ENCODE measurements around the gene PARD6A. TPM values are rescaled to one million over a fixed set of nuclear protein-coding genes. Genes with fewer than 3 reads are reported as not detected.

Gene PARD6A
- total and polyA plus RNA-seq, 3 experiments from 2014 or later: 14.7 to 18.3 (median 16.7) TPM

GRCh38 chr16:67665598-67665997, 4.8 kb downstream of the PARD6A start:
- H3K27ac ChIP-seq (ENCODE audit: low read depth, low read length): peak overlapping the region; percentile 43
- POLR2A ChIA-PET: interaction anchor here (0.6 kb wide), 1 partner anchor 98 kb away, joined by 3 read pairs; no protein-coding TSS in a partner anchor
- H3K27ac Mint-ChIP-seq: peak overlapping the region in 3 of 8 donors; percentile 21 to 54 (median 23)

GRCh38 chr16:67666032-67666551, 5.3 kb downstream of the PARD6A start:
- Mint-ChIP-seq H3K9me3 (no peaks in the 10 kb centered on the region), H3K36me3 (peaks cover 0 to 3% (median 0%) of the 10 kb centered on the region in 3 donors), H3K27me3 (peaks cover 0 to 1% of the 10 kb centered on the region in 2 donors), H3K27ac (peak overlapping the region in 4 of 8 donors; percentile 21 to 69 (median 33)), H3K4me1 (peaks cover 11 to 35% (median 15%) of the 10 kb centered on the region in 3 donors), H3K4me3 (peak overlapping the region; percentile 48 to 80 (median 65))
- DNase-seq: no peak
- H3K27me3 ChIP-seq (ENCODE audit: insufficient read depth, low read length, poor library complexity, severe bottlenecking): no peaks in the 10 kb centered on the region
- peak overlapping the region; percentile 66 for H3K4me3 ChIP-seq (ENCODE audit: low read length)
- ChIA-PET CTCF (interaction anchor here (1.0 to 7.7 kb wide), 4 partner anchors 110 to 205 kb away, joined by 3 to 95 read pairs (median 18); no protein-coding TSS in a partner anchor), POLR2A (interaction anchor here (0.6 to 1.0 kb wide), 2 partner anchors 21 to 99 kb away, joined by 3 read pairs; partner anchors contain the start of gene CARMIL2)
- H3K36me3 ChIP-seq (ENCODE audit: insufficient read depth, low read length): no peaks in the 10 kb centered on the region
- peaks cover 25% of the 10 kb centered on the region for H3K4me1 ChIP-seq (ENCODE audit: insufficient read depth, low read length)
- H3K9me3 ChIP-seq (ENCODE audit: low read length): no peaks in the 10 kb centered on the region
- H3K27ac ChIP-seq (ENCODE audit: low read depth, low read length): peak overlapping the region; percentile 43

More at GRCh38 chr16:67665598-67665997, 4.8 kb downstream of the PARD6A start:
- H3K4me1 Mint-ChIP-seq: peaks cover 12 to 37% (median 16%) of the 10 kb centered on the region in 3 donors
- CTCF ChIA-PET: interaction anchor here (1.2 to 7.7 kb wide), 3 partner anchors 21 to 144 kb away, joined by 4 to 95 read pairs (median 32); partner anchors contain the start of gene CARMIL2
- H3K4me1 ChIP-seq (ENCODE audit: insufficient read depth, low read length): peaks cover 27% of the 10 kb centered on the region
- peaks cover 0 to 5% (median 0%) of the 10 kb centered on the region in 3 donors for H3K36me3 Mint-ChIP-seq
- no peaks in the 10 kb centered on the region for H3K36me3 ChIP-seq (ENCODE audit: insufficient read depth, low read length)
- H3K9me3 Mint-ChIP-seq: no peaks in the 10 kb centered on the region
- peak overlapping the region; percentile 39 for H3K4me3 ChIP-seq (ENCODE audit: low read length)
- DNase-seq: no peak
- peak overlapping the region; percentile 44 to 76 (median 65) for H3K4me3 Mint-ChIP-seq
- H3K9me3 ChIP-seq (ENCODE audit: low read length): no peaks in the 10 kb centered on the region
- peaks cover 0 to 2% of the 10 kb centered on the region in 2 donors for H3K27me3 Mint-ChIP-seq
- H3K27me3 ChIP-seq (ENCODE audit: insufficient read depth, low read length, poor library complexity, severe bottlenecking): no peaks in the 10 kb centered on the region

GRCh38 chr16:67666559-67667452, 6.0 kb downstream of the PARD6A start, which contains the start of the genes C16orf86 and ENKD1:
C16orf86 (plus strand) TSS chr16:67666814; CDS start chr16:67666971, 157 bp downstream.
ENKD1 (minus strand) TSS chr16:67666750; CDS start chr16:67666442, 308 bp downstream.
- ChIA-PET CTCF (interaction anchor here (0.6 to 7.7 kb wide), 18 partner anchors 8 to 205 kb away, joined by 3 to 95 read pairs (median 4); partner anchors contain the start of genes ATP6V0D1, CARMIL2 and CTCF), POLR2A (interaction anchor here (1.0 to 2.8 kb wide), 3 partner anchors 13 to 104 kb away, joined by 3 to 9 read pairs (median 3); partner anchors contain the start of genes CARMIL2 and CTCF)
- H3K4me3 Mint-ChIP-seq: peak within 1 kb of the TSS; percentile 67 to 94 (median 80)
- Histone ChIP-seq H3K9me3 (ENCODE audit: low read length) (no peaks in the 10 kb centered on the region), H3K36me3 (ENCODE audit: insufficient read depth, low read length) (no peaks in the 10 kb centered on the region), H3K4me1 (ENCODE audit: insufficient read depth, low read length) (peaks cover 18% of the 10 kb centered on the region), H3K4me3 (ENCODE audit: low read length) (peak within 1 kb of the TSS; percentile 66), H3K27me3 (ENCODE audit: insufficient read depth, low read length, poor library complexity, severe bottlenecking) (no peaks in the 10 kb centered on the region), H3K27ac (ENCODE audit: low read depth, low read length) (peak within 1 kb of the TSS; percentile 43)
- peaks cover 7 to 28% (median 12%) of the 10 kb centered on the region in 3 donors for H3K4me1 Mint-ChIP-seq
- DNase-seq: peak; percentile 75 to 90 (median 77)
- H3K27ac Mint-ChIP-seq: peak within 1 kb of the TSS in 7 of 8 donors; percentile 29 to 91 (median 71)
- H3K27me3 Mint-ChIP-seq: no peaks in the 10 kb centered on the region
- H3K36me3 Mint-ChIP-seq: peaks cover 0 to 3% (median 0%) of the 10 kb centered on the region in 3 donors
- no peaks in the 10 kb centered on the region for H3K9me3 Mint-ChIP-seq

GRCh38 chr16:67667453-67667816, 6.7 kb downstream of the PARD6A start:
- H3K4me3 ChIP-seq (ENCODE audit: low read length): peak overlapping the region; percentile 66
- CTCF ChIA-PET: interaction anchor here (0.6 to 7.7 kb wide), 18 partner anchors 9 to 186 kb away, joined by 3 to 95 read pairs (median 4); partner anchors contain the start of genes ATP6V0D1, CARMIL2 and CTCF
- peak overlapping the region in 5 of 8 donors; percentile 42 to 91 (median 71) for H3K27ac Mint-ChIP-seq

GRCh38 chr16:67667817-67668494, 7.2 kb downstream of the PARD6A start:
- H3K27ac Mint-ChIP-seq: peak overlapping the region in 5 of 8 donors; percentile 6 to 80 (median 42)
- H3K4me3 Mint-ChIP-seq: peak overlapping the region; percentile 19 to 94 (median 71)
- POLR2A ChIA-PET: interaction anchor here (2.8 kb wide), 1 partner anchor 105 kb away, joined by 9 read pairs; the partner anchor contains the start of gene CTCF

More at GRCh38 chr16:67667453-67667816, 6.7 kb downstream of the PARD6A start:
- no peak overlapping the region for H3K27ac ChIP-seq (ENCODE audit: low read depth, low read length)
- H3K9me3 ChIP-seq (ENCODE audit: low read length): no peaks in the 10 kb centered on the region
- H3K27me3 ChIP-seq (ENCODE audit: insufficient read depth, low read length, poor library complexity, severe bottlenecking): no peaks in the 10 kb centered on the region
- no peak for DNase-seq
- peaks cover 17% of the 10 kb centered on the region for H3K4me1 ChIP-seq (ENCODE audit: insufficient read depth, low read length)
- no peaks in the 10 kb centered on the region for H3K9me3 Mint-ChIP-seq
- POLR2A ChIA-PET: interaction anchor here (1.0 to 2.8 kb wide), 2 partner anchors 13 to 105 kb away, joined by 3 to 9 read pairs; partner anchors contain the start of gene CTCF
- H3K36me3 Mint-ChIP-seq: peaks cover 0 to 3% (median 0%) of the 10 kb centered on the region in 3 donors
- H3K36me3 ChIP-seq (ENCODE audit: insufficient read depth, low read length): no peaks in the 10 kb centered on the region
- H3K4me1 Mint-ChIP-seq: peaks cover 7 to 27% (median 12%) of the 10 kb centered on the region in 3 donors
- peak overlapping the region in 6 of 7 donors; percentile 71 to 94 (median 79) for H3K4me3 Mint-ChIP-seq
- H3K27me3 Mint-ChIP-seq: no peaks in the 10 kb centered on the region

GRCh38 chr16:67668495-67669157, 7.9 kb downstream of the PARD6A start:
- Mint-ChIP-seq H3K27ac (peak overlapping the region in 5 of 8 donors; percentile 22 to 88 (median 45)), H3K4me3 (peak overlapping the region in 5 of 7 donors; percentile 9 to 64 (median 29)), H3K27me3 (no peaks in the 10 kb centered on the region), H3K4me1 (peaks cover 7 to 27% (median 12%) of the 10 kb centered on the region in 3 donors), H3K9me3 (no peaks in the 10 kb centered on the region), H3K36me3 (peaks cover 0 to 2% (median 0%) of the 10 kb centered on the region in 3 donors)
- peak in 1 of 5 donors; percentile 17 for DNase-seq
- H3K27ac ChIP-seq (ENCODE audit: low read depth, low read length): no peak overlapping the region
- ChIA-PET POLR2A (interaction anchor here (2.8 kb wide), 1 partner anchor 106 kb away, joined by 9 read pairs; the partner anchor contains the start of gene CTCF), CTCF (interaction anchor here (1.2 to 7.7 kb wide), 10 partner anchors 9 to 155 kb away, joined by 3 to 95 read pairs (median 4); partner anchors contain the start of genes ACD, CARMIL2, CTCF and GFOD2)
- no peak overlapping the region for H3K4me3 ChIP-seq (ENCODE audit: low read length)
- no peaks in the 10 kb centered on the region for H3K9me3 ChIP-seq (ENCODE audit: low read length)
- no peaks in the 10 kb centered on the region for H3K36me3 ChIP-seq (ENCODE audit: insufficient read depth, low read length)
- H3K4me1 ChIP-seq (ENCODE audit: insufficient read depth, low read length): peaks cover 17% of the 10 kb centered on the region
- no peaks in the 10 kb centered on the region for H3K27me3 ChIP-seq (ENCODE audit: insufficient read depth, low read length, poor library complexity, severe bottlenecking)

More at GRCh38 chr16:67667817-67668494, 7.2 kb downstream of the PARD6A start:
- Histone ChIP-seq H3K4me1 (ENCODE audit: insufficient read depth, low read length) (peaks cover 17% of the 10 kb centered on the region), H3K27me3 (ENCODE audit: insufficient read depth, low read length, poor library complexity, severe bottlenecking) (no peaks in the 10 kb centered on the region), H3K27ac (ENCODE audit: low read depth, low read length) (no peak overlapping the region), H3K36me3 (ENCODE audit: insufficient read depth, low read length) (no peaks in the 10 kb centered on the region), H3K9me3 (ENCODE audit: low read length) (no peaks in the 10 kb centered on the region), H3K4me3 (ENCODE audit: low read length) (no peak overlapping the region)
- CTCF ChIA-PET: interaction anchor here (0.6 to 7.7 kb wide), 19 partner anchors 8 to 187 kb away, joined by 3 to 95 read pairs (median 4); partner anchors contain the start of genes ACD, ATP6V0D1, CARMIL2 and CTCF
- peaks cover 7 to 27% (median 12%) of the 10 kb centered on the region in 3 donors for H3K4me1 Mint-ChIP-seq
- peaks cover 0 to 2% (median 0%) of the 10 kb centered on the region in 3 donors for H3K36me3 Mint-ChIP-seq
- H3K27me3 Mint-ChIP-seq: no peaks in the 10 kb centered on the region
- peak; percentile 48 to 86 (median 74) for DNase-seq
- no peaks in the 10 kb centered on the region for H3K9me3 Mint-ChIP-seq
